OCI-LY7 (cell line): Measurements from ENCODE around the gene NDUFA7. TPM values are rescaled to one million over a fixed set of nuclear protein-coding genes. Genes with fewer than 3 reads are reported as not detected.

ENCODE experiments used
- BruUV-seq: library from RNA; stranded (reverse); fragments of 400-500 nt; replicated peaks from 2 replicates; lab custom pipeline; 2021; lab: Mats Ljungman, UMichigan
- CTCF ChIA-PET: fragments of 300-600 bp; sonication (Branson Sonifier 250); formaldehyde crosslinking; loops from one replicate; lab custom pipeline; 2022; ENCODE audit warnings: antibody characterized with exemption; ENCODE audit not compliant: unreplicated experiment; lab: Charles Lee
- POLR2A ChIA-PET: fragments of 300-600 bp; sonication (Branson Sonifier 250); formaldehyde crosslinking; loops from one replicate; lab custom pipeline; 2022; ENCODE audit warnings: antibody characterized with exemption; lab: Charles Lee
- DNase-seq: peaks from one replicate; pipeline ENCODE4 v3.0.0-alpha.2; 2015; ENCODE audit warnings: low spot score
- H2AFZ ChIP-seq: fragments of 200-600 bp; sonication (generic), shearing (Covaris generic); 2 replicates; pipeline ENCODE4 v1.6.1; 2014; ENCODE audit warnings: mild to moderate bottlenecking, antibody characterized with exemption, low read length, moderate library complexity
- H3K27ac ChIP-seq: fragments of 200-600 bp; sonication (generic); 2 replicates; pipeline ENCODE4 v1.5.1; 2014; ENCODE audit warnings: mixed run types, low read depth, mild to moderate bottlenecking, moderate library complexity, low read length, inconsistent platforms; ENCODE audit not compliant: poor library complexity, severe bottlenecking
- H3K36me3 ChIP-seq: fragments of 200-600 bp; sonication (generic); 2 replicates; pipeline ENCODE4 v1.6.1; 2014; ENCODE audit warnings: mild to moderate bottlenecking, antibody characterized with exemption, low read length, moderate library complexity, mixed read lengths; ENCODE audit not compliant: insufficient read depth
- H3K4me1 ChIP-seq: fragments of 200-600 bp; sonication (generic); 2 replicates; pipeline ENCODE4 v1.5.1; 2014; ENCODE audit warnings: mild to moderate bottlenecking, low read length; ENCODE audit not compliant: insufficient read depth, poor library complexity, severe bottlenecking
- H3K4me2 ChIP-seq: fragments of 200-600 bp; sonication (generic); 2 replicates; pipeline ENCODE4 v1.6.1; 2014; ENCODE audit warnings: mild to moderate bottlenecking, low read length
- H3K4me3 ChIP-seq: fragments of 200-600 bp; sonication (generic); 2 replicates; pipeline ENCODE4 v1.5.1; 2014; ENCODE audit warnings: mild to moderate bottlenecking, low read depth, low read length; ENCODE audit not compliant: poor library complexity, severe bottlenecking
- H3K79me2 ChIP-seq: fragments of 200-600 bp; sonication (generic); 2 replicates; pipeline ENCODE4 v1.6.1; 2016; ENCODE audit warnings: low read depth, mild to moderate bottlenecking, low read length, moderate library complexity, mixed read lengths; ENCODE audit not compliant: insufficient read depth
- H3K9me2 ChIP-seq: fragments of 200-600 bp; sonication (generic); 2 replicates; pipeline ENCODE4 v1.6.1; 2016; ENCODE audit warnings: mild to moderate bottlenecking, low read length, mixed read lengths; ENCODE audit not compliant: insufficient read depth
- H3K9me3 ChIP-seq: fragments of 200-600 bp; sonication (generic); 2 replicates; pipeline ENCODE4 v1.6.1; 2014; ENCODE audit warnings: mild to moderate bottlenecking, mixed run types, low read length, mixed read lengths
- H4K20me1 ChIP-seq: fragments of 200-600 bp; sonication (generic); 2 replicates; pipeline ENCODE4 v1.6.1; 2014; ENCODE audit warnings: mild to moderate bottlenecking, antibody characterized with exemption, low read length, moderate library complexity, mixed read lengths; ENCODE audit not compliant: insufficient read depth
- EZH2phosphoT487 ChIP-seq: fragments of 200-600 bp; sonication (generic); IDR thresholded peaks from 2 replicates; pipeline ENCODE4 v1.6.1; 2018; ENCODE audit warnings: low read depth, borderline replicate concordance, mild to moderate bottlenecking, mixed run types, antibody characterized with exemption, low read length, moderate library complexity, mixed read lengths
- intact Hi-C: fragments of 100-400 bp; cut with micrococcal nuclease; formaldehyde crosslinking; loops from one replicate; pipeline ENCODE4 v1.10.0; 2022; ENCODE audit not compliant: unreplicated experiment
- total RNA-seq, 2 experiments: library from RNA; depleted of rRNA in 1 of 2; stranded (reverse); fragments of >200 nt in 1 of 2; shearing (Covaris generic) in 1 of 2; gene quantifications; 2 replicates each; pipeline ENCODE4 v1.2.3, GENCODE V29; 2014 to 2022
- TF ChIP-seq, protein P1 (sequence below): fragments of 200-600 bp; sonication (generic); conservative IDR thresholded peaks from 2 replicates; pipeline ENCODE4 v1.5.1; 2014; ENCODE audit warnings: mild to moderate bottlenecking, antibody characterized with exemption, low read length, moderate library complexity, mixed read lengths

Gene NDUFA7
- total RNA-seq, 2 experiments from 2014 or later: 93.0 to 103 TPM

DNA sequence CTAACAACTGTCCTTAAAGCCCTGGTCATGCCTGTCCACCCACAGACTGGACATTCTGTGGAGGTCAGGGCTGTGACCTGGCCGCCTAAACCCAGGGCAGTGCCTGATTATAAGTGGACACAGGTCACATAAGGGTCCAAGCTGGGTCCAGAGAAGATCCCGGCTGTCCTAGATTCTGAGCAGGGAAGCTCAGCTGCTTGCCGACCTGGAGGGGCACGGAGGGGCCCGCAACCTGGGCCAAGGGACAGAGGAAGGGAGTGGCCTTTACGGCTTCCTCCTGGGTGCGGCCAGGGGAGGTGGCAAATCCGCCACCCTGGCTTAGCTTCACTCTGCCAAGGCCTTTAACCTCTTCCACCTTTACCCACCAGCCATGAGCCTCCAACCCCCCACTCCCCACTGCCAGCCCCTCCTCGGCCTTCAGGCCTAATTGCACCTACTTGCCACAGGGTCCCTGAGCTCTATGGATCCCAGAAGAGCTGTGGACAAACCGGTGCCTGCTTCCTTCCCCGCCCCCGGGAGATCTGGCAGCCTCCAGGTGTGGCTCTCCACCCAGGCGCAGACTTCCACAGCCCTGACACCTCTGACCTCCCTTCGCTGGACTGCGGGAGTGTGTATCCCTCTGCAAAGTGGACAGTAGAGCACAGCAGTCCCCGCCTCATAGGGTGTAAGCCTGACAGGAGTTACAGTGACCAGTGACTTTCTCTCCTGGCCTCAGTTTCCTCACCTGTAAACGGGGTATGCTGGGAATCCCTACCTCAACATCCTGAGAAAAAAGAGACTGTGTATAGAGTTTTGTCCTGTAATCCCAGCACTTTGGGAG is 14.7 kb downstream of the NDUFA7 start:
- H3K4me2 ChIP-seq: peak overlapping the region; percentile 88
- TSS peak; percentile 42 for BruUV-seq
- ChIA-PET CTCF (interaction anchor here (0.5 kb wide), 1 partner anchor 362 kb away, joined by 3 read pairs; no protein-coding TSS in a partner anchor), POLR2A (interaction anchor here (0.7 kb wide), 1 partner anchor 14 kb away, joined by 3 read pairs; no protein-coding TSS in a partner anchor)
- no peaks in the 10 kb centered on the region for H3K9me2 ChIP-seq
- no peak for DNase-seq
- TF ChIP-seq, protein P1, sequence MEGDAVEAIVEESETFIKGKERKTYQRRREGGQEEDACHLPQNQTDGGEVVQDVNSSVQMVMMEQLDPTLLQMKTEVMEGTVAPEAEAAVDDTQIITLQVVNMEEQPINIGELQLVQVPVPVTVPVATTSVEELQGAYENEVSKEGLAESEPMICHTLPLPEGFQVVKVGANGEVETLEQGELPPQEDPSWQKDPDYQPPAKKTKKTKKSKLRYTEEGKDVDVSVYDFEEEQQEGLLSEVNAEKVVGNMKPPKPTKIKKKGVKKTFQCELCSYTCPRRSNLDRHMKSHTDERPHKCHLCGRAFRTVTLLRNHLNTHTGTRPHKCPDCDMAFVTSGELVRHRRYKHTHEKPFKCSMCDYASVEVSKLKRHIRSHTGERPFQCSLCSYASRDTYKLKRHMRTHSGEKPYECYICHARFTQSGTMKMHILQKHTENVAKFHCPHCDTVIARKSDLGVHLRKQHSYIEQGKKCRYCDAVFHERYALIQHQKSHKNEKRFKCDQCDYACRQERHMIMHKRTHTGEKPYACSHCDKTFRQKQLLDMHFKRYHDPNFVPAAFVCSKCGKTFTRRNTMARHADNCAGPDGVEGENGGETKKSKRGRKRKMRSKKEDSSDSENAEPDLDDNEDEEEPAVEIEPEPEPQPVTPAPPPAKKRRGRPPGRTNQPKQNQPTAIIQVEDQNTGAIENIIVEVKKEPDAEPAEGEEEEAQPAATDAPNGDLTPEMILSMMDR: no peak
- no peak for TF ChIP-seq EZH2phosphoT487
- no peak overlapping the region for H2AFZ ChIP-seq
- H3K36me3 ChIP-seq: peaks cover 61% of the 10 kb centered on the region
- no peaks in the 10 kb centered on the region for H3K9me3 ChIP-seq
- H3K79me2 ChIP-seq: peaks cover 22% of the 10 kb centered on the region; the same call in 1 of the 2 replicates
- peaks cover 19% of the 10 kb centered on the region for H3K4me1 ChIP-seq
- H3K27ac ChIP-seq: no peak overlapping the region
- intact Hi-C loops: no loop called here
- peak overlapping the region; percentile 77 for H3K4me3 ChIP-seq
- no peaks in the 10 kb centered on the region for H4K20me1 ChIP-seq

DNA sequence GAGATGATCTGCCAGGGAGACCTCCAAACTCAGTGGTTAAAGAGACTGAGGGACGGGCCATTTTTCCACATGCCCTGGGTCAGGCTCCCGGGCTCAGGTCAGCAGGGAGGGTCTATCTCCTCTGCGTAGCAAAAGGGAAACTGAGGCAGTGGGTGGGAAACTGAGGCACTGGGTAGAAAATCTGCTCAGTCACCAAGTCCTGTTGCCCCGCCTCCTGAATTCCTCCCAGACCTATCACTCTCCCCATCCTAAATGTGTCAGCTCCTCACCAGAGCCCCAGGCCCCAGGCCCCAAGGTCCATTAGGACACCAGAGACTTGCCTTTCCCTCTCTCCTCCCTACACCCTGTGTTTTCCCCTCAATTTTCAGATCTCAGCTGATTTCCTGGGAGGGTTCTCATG is 15.4 kb downstream of the NDUFA7 start:
- no TSS peak for BruUV-seq
- H3K4me1 ChIP-seq: peaks cover 19% of the 10 kb centered on the region
- H3K36me3 ChIP-seq: peaks cover 55% of the 10 kb centered on the region
- CTCF ChIA-PET: no interaction called here
- H3K4me3 ChIP-seq: no peak overlapping the region
- H3K79me2 ChIP-seq: peaks cover 22% of the 10 kb centered on the region; the same call in 1 of the 2 replicates
- no peaks in the 10 kb centered on the region for H3K9me3 ChIP-seq
- H2AFZ ChIP-seq: no peak overlapping the region
- no peaks in the 10 kb centered on the region for H3K9me2 ChIP-seq
- H3K4me2 ChIP-seq: peak overlapping the region; percentile 88; the same call in 1 of the 2 replicates
- DNase-seq: no peak
- POLR2A ChIA-PET: no interaction called here
- no peak for TF ChIP-seq EZH2phosphoT487
- TF ChIP-seq, protein P1: no peak
- H4K20me1 ChIP-seq: no peaks in the 10 kb centered on the region
- intact Hi-C loops: no loop called here
- no peak overlapping the region for H3K27ac ChIP-seq
